Smooth muscle cell of trachea (primary cell): ENCODE results near the gene CPLX4. TPM values are rescaled to one million over a fixed set of nuclear protein-coding genes. Genes with fewer than 3 reads are reported as not detected.

Experiments
- total RNA-seq: library from RNA; depleted of rRNA; stranded (reverse); fragments of >200 nt; gene quantifications from 2 replicates; pipeline ENCODE4 v1.2.1, GENCODE V29; 2014

The CPLX4 gene
- total RNA-seq, result not detected in 2 replicates

GRCh38 chr18:59318460-59319050, at the start of gene CPLX4:
CPLX4 (minus strand) TSS chr18:59318649; CDS start chr18:59318462, 187 bp downstream.

GRCh38 chr18:59358712-59359575, 40.5 kb upstream of the CPLX4 start, which contains the start of gene LMAN1:
LMAN1 (minus strand) TSS chr18:59359265; CDS start chr18:59359244, 21 bp downstream.

GRCh38 chr18:59272891-59273758, 45.3 kb downstream of the CPLX4 start, which contains the start of gene RAX:
RAX (minus strand) TSS chr18:59273454; CDS start chr18:59273206, 248 bp downstream.

Other genes starting within 250 kb of the CPLX4 start
- gene SEC11C, start 178.8 kb downstream of the CPLX4 start, total RNA-seq, result 7.8 and 15.0 TPM in 2 replicates
- gene GRP, start 98.5 kb downstream of the CPLX4 start, total RNA-seq, result not detected in 2 replicates
- not detected in 2 replicates for gene RAX, start 45.2 kb downstream of the CPLX4 start, total RNA-seq
- gene LMAN1, start 40.6 kb upstream of the CPLX4 start, total RNA-seq, result 219 and 245 TPM in 2 replicates